GM18499 (cell line): ENCODE results near the gene NUP58.

Experiments used
- ATAC-seq: cut with Tn5 transposase; IDR thresholded peaks from one replicate; pipeline ENCODE4 v1.9.1; 2021; ENCODE audit warnings: moderate number of reproducible peaks; ENCODE audit not compliant: insufficient read depth, unreplicated experiment

NUP58 gene, protein sequence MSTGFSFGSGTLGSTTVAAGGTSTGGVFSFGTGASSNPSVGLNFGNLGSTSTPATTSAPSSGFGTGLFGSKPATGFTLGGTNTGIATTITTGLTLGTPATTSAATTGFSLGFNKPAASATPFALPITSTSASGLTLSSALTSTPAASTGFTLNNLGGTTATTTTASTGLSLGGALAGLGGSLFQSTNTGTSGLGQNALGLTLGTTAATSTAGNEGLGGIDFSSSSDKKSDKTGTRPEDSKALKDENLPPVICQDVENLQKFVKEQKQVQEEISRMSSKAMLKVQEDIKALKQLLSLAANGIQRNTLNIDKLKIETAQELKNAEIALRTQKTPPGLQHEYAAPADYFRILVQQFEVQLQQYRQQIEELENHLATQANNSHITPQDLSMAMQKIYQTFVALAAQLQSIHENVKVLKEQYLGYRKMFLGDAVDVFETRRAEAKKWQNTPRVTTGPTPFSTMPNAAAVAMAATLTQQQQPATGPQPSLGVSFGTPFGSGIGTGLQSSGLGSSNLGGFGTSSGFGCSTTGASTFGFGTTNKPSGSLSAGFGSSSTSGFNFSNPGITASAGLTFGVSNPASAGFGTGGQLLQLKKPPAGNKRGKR

DNA sequence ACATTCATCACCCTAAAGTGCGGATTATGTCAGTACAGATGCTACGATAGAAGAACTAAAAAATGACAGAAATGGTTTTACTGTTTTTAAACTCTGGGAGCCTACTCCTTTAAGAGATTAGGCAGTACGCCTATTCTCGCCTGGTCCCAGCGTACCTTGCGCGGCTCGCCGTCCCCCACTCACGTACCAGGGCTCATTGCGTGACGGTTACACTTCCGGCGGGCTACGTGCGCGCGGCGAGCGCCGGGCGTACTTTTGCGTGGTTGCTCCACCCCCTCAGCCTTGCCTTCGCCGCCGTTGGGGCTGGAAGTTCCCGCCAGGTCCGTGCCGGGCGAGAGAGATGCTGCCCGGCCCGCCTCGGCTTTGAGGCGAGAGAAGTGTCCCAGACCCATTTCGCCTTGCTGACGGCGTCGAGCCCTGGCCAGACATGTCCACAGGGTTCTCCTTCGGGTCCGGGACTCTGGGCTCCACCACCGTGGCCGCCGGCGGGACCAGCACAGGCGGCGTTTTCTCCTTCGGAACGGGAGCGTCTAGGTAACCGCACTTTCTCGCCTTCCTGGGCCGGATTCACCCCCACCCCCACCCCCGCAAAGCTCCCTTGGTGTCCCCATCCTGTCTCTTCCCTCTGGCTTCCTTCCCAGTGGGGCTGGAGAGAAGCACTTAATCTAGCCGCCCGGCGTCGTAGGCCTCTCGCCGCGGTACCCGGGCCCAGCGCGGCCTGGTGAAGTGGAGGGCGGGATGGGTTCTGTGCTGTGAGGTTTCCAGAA, at the start of gene NUP58:
NUP58 (plus strand) TSS at position 279 of the 767 bp plus-strand sequence; CDS start at position 428, 149 bp downstream.
- peak; percentile 91 for ATAC-seq

DNA sequence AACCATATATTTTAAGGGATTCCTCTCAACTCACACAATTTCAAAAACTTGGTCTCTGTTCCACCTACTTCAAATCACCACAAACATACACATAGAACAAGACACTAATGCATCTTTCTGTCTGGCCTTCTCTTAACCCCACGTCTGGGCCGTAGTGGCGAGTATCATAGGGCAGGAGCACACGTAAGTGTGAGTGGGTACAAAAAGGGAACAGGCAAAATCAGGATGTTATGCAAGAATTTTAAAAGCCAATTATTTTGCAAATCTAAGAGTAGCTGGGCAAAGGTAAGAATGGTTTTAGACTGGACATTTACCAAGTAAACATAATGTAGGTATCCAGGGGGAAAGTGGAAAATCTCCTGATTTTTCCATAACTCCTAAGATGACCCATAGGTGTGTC, 49.2 kb upstream of the NUP58 start:
- no peak for ATAC-seq

DNA sequence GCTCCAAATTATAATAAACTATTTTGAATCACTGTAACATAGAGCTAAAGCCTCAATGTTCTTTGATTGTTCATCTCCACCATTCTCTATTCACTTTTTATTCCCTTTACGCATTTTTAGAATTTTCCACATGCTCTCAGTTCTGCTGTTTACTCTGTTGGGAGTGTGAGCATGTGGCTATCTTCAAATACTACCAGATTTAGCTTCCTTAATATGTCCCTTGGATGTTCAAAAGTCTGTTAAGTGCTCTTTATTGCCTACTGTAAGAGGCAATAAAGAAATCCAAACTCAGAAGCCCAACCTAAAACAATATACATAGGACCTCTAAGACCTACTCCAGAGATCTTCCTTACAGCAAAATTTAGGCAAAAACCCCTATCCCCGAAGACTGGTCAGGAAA, 48.7 kb upstream of the NUP58 start:
- no peak for ATAC-seq

DNA sequence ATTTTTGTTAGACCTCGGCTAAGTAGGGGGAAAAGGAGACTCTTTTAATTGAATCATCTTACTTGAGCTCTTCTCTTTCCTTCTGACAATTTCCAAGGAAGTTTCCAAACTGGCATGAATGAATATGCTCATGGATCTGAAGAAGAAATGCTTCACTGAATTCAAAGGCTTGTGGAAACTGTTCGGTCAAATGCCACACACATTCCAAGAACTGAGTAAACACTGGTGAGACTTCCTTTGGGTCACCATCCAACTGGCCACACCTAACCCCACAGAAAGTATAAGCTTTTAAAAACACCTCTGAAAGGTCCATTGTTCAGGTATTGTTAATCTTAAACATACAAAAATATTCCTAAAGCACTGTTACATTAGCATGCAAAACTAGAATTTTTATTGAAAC, 47.7 kb upstream of the NUP58 start:
- no peak for ATAC-seq

DNA sequence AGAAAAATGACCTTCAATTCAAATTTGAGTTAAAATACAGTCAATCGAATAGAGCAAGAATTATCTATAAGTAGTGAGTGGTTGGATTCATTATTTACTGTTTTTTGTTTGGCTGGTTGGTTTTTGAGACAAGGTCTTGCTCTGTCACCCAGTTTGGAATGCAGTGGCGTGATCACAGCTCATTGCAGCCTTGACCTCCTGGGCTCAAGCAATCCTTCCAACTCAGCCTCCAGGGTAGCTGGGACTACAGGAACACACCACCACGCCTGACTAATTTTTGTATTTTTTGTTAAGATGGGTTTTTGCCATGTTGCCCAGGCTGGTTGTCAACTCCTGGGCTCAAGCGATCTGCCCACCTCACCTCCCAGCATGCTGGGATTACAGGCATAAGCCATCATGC, 39.2 kb upstream of the NUP58 start:
- no peak for ATAC-seq

DNA sequence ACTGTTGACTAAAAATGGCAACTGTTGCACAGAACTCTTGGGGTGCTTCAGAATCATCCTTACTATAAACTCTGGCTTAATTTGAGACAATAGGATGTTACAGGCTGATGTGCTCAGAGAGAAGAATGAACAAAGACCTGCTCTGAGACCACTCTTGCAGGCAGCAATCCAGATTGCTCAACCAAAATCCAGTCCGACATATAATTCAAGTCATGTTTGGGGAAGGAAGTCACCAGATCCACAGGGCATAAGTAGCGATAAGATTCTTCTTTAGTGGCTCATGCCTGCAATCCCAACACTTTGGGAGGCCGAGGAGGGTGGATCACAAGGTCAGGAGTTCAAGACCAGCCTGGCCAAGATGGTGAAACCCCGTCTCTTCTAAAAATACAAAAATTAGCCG, 34.7 kb upstream of the NUP58 start:
- ATAC-seq, result no peak

DNA sequence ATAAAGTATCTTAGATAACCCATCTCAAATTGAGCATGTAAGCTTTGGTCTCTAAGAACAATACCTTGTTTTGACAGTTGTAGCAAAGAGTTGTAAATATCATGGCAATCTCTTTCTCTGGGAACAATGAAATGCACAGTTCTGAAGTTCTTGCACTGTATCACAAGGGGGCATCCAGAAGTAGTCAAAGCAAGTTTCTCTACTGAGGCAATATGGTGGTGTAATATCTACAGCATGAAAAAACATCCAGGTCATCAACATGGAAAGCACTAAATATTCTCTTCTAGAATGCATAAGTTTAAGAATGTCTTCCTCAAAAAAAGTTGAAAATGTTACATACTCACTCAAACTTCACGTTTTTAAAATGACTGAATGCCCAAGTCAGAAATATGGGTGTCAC, 33.7 kb upstream of the NUP58 start:
- ATAC-seq, result no peak

DNA sequence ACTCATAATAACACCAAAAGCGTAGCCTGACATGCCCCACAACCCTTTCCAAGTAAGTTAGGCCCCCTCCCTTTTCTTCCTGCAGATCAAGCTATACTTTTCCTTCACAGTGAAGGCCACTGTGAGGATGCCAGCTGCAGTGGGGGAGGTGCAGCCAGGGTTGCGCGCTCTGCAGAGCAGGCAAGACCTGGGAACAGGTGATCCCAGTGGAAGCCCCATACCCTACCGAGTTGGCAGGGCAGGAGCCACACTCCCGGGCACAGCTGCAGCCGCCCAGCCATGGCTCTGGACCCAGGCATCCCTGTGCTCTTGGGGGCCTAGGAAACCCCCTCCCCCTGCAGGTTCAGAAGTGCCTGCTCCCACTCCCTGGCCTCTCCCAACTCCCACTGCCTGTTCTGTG, 32.9 kb upstream of the NUP58 start:
- ATAC-seq, result no peak

DNA sequence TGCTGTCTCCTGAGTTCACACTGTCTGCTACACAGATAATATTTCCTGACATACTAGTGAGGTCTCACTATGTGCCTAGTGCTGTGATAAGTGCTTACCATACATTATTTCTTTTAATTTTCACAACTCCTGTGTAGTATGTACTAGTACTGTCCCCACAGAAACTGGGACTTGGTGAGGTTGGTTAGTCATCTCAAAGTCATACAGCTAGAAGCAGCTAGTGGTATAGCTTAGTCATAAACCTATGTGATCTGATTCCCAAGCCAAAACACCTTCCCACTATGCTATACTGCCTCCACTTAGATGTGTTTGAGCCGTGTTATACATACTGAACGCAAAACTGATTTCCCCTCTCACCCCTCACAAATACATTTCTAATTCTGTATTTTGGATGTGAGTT, 24.7 kb upstream of the NUP58 start:
- ATAC-seq, result no peak

DNA sequence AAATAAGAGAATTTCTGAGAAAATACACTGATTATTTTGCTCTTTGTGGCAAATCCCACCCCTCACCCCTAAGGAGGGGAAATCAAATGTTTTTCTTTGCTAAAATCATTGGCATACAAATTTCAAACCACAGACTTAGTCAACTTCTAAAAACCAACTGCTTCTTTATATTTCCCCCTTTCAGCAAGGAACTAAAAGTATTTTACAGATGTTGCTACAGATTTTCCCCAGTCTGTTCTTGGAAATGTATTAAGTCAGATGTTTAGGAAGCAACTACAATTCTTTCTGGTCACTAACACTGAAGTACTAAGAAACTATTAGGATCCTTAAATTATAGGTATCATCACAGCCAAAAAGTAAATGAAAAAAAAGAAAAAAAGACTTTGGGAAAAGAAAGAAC, 21.0 kb upstream of the NUP58 start:
- no peak for ATAC-seq

DNA sequence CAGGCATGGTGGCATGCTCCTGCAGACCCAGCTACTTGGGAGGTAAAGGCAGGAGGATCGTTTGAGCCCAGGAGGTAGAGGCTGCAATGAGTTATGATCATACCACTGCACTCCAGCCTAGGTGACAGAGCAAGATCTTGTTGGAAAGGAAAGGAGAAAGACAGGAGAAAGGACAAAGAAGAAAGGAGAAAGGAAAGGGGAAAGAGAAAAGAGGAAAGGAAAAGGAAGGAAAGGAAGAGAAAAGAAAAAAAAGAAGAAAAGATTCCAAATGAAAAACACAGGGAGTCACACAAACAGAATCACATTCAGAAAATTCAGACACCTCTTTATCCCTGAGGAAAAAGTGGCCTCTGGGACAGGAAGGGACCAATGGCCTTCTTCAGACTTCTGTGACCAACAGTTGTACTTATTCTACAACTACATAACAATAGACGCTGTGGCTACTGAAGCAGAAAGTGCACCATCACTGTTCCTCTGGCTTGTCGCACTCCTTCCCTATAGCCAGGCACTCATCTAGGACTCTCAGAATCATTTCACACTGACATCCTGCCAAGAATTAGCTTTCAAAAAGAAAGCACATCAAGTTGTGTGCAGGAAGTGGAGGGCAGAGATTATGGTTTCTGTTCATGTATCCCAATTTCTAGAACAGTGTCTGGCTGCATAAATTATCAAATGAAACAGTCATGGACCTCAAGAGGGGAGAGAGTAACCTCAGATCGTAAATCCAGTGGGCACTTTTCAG, 20.1 kb upstream of the NUP58 start:
- peak; percentile 35 for ATAC-seq

DNA sequence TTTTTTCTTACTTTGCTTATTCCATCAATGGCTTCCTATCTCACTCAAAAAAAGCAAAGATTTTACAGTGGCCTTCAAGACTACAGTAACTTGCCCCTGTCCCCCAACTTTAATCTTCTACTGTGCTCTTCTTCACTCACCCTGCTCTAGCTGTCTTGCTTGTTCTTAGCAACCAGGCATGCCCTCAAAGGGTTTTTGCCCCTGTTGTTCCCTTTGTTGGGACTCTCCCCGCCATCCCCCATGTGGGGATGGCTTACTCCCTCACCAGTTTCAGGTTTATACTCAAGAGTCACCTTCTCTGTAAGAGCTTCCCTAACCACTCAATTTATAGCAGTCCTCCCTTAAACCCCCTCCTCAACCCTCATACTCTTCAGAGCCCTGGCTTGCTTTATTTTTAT, 19.5 kb upstream of the NUP58 start:
- ATAC-seq, result peak; percentile 7

DNA sequence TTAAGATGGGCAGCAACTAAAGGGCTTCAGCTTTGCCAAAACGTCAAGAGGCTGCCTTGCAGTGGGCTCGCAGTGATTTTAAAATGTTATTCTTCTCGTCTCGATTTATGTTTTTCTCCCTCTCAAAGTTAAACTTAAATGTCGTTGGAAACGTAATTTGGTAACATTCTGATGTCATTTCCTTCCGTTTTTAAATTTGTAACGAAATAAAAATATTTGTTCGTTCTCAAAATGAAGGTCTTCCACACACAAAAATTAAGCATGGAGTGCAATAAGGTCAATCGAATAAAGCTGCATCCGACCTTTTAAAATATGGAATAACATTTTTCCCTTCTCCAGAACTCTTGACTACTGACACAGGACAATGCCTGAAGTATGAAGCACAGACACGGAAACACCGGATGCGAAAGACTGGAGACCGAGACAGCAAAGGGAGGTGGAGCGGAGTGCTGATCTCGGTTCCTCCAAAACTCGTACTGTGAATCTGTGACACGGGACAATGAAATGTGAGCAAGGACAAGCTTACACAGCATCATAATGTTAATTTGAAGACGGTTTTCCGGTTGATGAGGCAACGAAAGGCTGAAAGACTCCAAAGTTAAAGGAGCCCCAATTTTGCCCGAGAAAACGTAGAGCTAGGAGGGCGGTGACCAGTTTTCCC, 15.0 kb upstream of the NUP58 start:
- ATAC-seq, result peak; percentile 23

DNA sequence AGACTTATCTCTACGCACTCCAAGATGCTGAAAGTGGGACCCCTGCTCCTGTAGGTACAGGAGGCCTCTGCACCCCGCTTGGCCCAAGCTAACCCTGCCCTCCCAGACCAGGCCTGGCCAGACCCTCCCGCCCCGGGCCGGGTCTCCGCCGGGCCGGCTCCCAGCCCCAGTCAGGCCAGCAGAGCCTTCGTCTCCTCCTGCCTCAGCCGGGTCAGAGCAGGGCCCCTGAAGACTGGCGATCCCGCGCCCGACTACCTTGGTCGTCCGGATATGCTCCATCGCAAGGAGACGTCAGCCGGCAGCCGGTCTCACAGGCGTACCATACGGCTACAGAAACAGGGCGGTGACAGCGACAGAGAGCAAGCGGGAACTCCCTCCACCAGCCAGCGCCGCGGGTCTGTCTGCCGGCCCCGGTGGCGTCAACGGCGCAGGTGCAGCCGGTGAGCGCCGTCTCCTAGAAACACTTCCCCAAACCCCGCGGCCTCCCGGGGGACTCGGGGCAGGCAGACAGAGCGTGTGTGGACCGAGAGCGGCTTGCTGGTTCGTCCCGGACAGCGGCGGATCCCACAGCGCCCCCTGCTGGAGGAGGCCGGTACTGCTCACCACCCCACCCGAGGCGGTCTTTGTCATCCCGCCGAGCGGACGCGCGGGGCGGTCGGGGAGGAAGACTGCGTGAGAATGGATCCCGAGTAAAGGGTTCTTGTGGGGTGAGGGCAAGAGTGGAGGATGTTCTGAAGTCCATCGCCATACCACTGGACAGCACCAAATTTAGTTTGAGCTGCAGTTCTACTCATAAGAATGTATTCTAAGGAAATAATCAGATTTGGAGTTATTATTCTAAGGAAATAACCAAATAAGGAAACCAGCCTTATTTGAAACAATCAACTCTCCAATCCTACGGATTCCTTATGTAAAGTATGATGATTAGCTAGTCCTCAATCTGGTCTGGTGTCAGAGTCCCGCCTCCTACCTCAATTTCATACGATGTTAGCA, 14.2 kb upstream of the NUP58 start, which contains the start of gene MTMR6:
MTMR6 (minus strand) TSS at position 520 of the 993 bp plus-strand sequence; CDS start at position 279, 241 bp downstream.
- peak; percentile 82 for ATAC-seq

DNA sequence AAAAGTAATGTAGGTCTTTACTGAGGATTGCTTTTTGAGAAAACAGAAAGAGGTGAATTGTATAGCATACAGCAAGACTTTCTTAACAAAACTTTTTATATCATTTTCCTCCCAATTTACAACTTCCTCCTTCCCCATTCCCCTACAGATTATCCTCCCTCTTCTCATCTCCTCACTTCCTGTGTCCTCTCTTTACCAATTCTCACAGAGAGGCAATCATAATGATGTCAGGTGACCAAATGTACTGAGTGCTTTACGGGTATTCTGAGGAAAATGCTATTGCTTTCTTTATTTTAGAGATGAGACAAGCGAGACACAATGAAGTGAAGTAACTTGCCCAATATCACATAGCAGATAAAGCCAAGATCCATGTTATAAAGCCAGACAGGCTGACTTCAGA, 12.5 kb upstream of the NUP58 start:
- no peak for ATAC-seq

DNA sequence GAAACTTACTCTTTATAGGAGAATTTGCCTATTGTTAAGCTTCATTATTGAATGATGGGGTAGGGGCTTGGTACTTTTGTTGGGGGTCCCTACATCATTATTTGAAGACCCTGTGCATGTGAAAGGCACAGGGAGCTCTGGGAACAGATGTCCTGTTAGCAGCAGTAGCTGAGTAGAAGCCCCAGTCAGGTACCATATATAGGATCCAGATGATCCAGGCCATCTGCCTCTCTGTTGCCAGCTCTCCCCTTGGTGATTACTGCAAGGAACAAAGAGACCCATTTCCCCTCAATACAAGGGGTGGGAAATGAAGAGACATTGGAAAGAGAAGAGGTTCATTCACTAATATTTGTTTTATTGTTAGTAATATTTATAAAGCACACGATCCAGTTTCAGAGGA, 9.7 kb upstream of the NUP58 start:
- no peak for ATAC-seq

DNA sequence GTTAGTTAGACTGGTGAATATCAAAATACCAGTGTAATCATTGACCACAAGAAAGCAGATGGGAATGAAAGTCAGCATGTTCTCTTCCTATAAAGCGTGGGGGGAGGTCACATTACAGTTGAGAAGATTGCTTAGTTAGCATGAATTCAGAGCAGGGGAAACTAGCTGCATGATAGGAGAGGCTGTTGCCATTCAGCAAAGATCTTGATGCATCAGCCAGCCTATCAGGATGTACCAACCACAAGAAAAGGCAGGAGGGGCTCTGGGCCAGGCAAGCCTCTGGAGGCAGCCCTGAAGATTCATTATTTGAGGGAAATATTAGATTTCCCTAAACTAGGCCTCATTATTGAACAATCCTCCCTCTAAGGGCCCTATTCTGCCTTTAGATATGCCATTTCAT, 9.1 kb upstream of the NUP58 start:
- no peak for ATAC-seq

DNA sequence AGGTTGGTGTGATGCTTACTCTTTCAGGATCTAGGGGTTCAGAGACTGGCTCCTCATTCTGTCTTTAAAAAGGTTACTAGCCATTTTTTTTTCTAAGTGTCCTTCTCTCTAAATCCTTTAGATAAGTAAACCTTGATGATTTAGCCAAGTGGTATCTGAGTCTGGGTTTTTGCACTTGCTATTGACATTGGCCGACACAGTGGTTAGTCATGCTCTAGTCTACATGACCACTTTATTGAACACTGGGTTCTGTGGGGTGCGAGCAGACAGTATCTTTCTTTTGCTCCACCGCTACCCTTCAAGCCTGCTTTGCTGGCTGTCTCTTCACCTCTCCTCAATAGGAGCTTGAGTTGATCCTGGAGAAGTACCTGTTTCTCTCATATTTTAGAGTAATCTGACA, 6.2 kb upstream of the NUP58 start:
- no peak for ATAC-seq

DNA sequence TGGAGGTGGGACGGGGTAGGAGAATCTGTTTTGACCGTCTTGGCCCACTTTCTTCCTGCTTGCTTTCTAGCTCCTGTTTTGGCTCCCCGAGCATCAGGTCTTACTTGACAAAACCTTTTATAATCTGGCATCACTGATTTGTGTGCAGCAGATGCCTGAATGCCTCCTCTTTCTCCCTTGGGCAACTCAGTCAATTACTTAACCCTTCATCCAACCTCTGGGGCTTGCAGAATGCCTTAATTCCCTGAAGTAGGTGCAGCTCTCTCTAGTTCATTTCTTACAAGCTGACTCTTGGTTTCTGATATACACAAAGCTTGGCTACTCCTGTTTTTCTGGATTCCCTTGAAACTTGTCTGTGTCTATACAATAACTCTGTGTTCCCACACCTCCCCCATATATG, 5.7 kb upstream of the NUP58 start:
- ATAC-seq, result no peak
